ENCODE measurements around the gene PRKX.

The PRKX gene

GRCh38 chrX:3699821-3700381, 13.5 kb downstream of the PRKX start:
- no peaks in the 10 kb centered on the region for H3K9me2 ChIP-seq (ENCODE audit: low read depth, low read length)
- H3K9ac ChIP-seq (ENCODE audit: low read length): peak overlapping the region; percentile 60
- H3K36me3 ChIP-seq (ENCODE audit: insufficient read depth, low read length): no peaks in the 10 kb centered on the region
- H2AFZ ChIP-seq (ENCODE audit: low read length): no peak overlapping the region
- H3K4me2 ChIP-seq (ENCODE audit: low read length): peak overlapping the region; percentile 73
- H3K9me3 ChIP-seq (ENCODE audit: low read length): no peaks in the 10 kb centered on the region
- H3K27ac ChIP-seq (ENCODE audit: low read depth, low read length, poor library complexity, severe bottlenecking): peak overlapping the region; percentile 77
- H3K4me1 ChIP-seq (ENCODE audit: insufficient read depth, low read length, severe bottlenecking): peaks cover 35% of the 10 kb centered on the region
- no peaks in the 10 kb centered on the region for H3K27me3 ChIP-seq (ENCODE audit: insufficient read depth, low read length)
- no peaks in the 10 kb centered on the region for H3F3A ChIP-seq (ENCODE audit: insufficient read depth, low read length)
- no peak for TF ChIP-seq CTCF (IDR thresholded peaks at IDR 0.05; ENCODE audit: low read length)
- no peak for TF ChIP-seq EZH2 (IDR thresholded peaks at IDR 0.05; ENCODE audit: borderline replicate concordance, low read length)
- no peaks in the 10 kb centered on the region for H3K79me2 ChIP-seq (ENCODE audit: insufficient read depth, low read length)
- peak overlapping the region; percentile 55 for H3K4me3 ChIP-seq (ENCODE audit: low read depth, low read length, poor library complexity, severe bottlenecking)
- no peaks in the 10 kb centered on the region for H4K20me1 ChIP-seq (ENCODE audit: insufficient read depth, low read length)

GRCh38 chrX:3697701-3698279, 15.7 kb downstream of the PRKX start:
- Histone ChIP-seq H3K9ac (ENCODE audit: low read length) (peak overlapping the region; percentile 30; the same call in 1 of the 2 replicates), H3K79me2 (ENCODE audit: insufficient read depth, low read length) (no peaks in the 10 kb centered on the region), H3F3A (ENCODE audit: insufficient read depth, low read length) (no peaks in the 10 kb centered on the region), H4K20me1 (ENCODE audit: insufficient read depth, low read length) (no peaks in the 10 kb centered on the region), H2AFZ (ENCODE audit: low read length) (no peak overlapping the region), H3K9me3 (ENCODE audit: low read length) (no peaks in the 10 kb centered on the region), H3K36me3 (ENCODE audit: insufficient read depth, low read length) (no peaks in the 10 kb centered on the region), H3K27ac (ENCODE audit: low read depth, low read length, poor library complexity, severe bottlenecking) (peak overlapping the region; percentile 78), H3K4me1 (ENCODE audit: insufficient read depth, low read length, severe bottlenecking) (peaks cover 35% of the 10 kb centered on the region), H3K4me3 (ENCODE audit: low read depth, low read length, poor library complexity, severe bottlenecking) (peak overlapping the region; percentile 40), H3K27me3 (ENCODE audit: insufficient read depth, low read length) (no peaks in the 10 kb centered on the region), H3K9me2 (ENCODE audit: low read depth, low read length) (no peaks in the 10 kb centered on the region), H3K4me2 (ENCODE audit: low read length) (peak overlapping the region; percentile 59)
- no peak for TF ChIP-seq CTCF (IDR thresholded peaks at IDR 0.05; ENCODE audit: low read length)
- TF ChIP-seq EZH2 (IDR thresholded peaks at IDR 0.05; ENCODE audit: borderline replicate concordance, low read length): no peak

- Histone ChIP-seq H3K36me3 (ENCODE audit: insufficient read depth, low read length) (no peaks in the 10 kb centered on the region), H3K9ac (ENCODE audit: low read length) (no peak overlapping the region; the same call in 1 of the 2 replicates), H3K9me2 (ENCODE audit: low read depth, low read length) (no peaks in the 10 kb centered on the region), H3K4me3 (ENCODE audit: low read depth, low read length, poor library complexity, severe bottlenecking) (peak overlapping the region; percentile 40), H3K4me2 (ENCODE audit: low read length) (peak overlapping the region; percentile 59; the same call in 1 of the 2 replicates), H3K79me2 (ENCODE audit: insufficient read depth, low read length) (no peaks in the 10 kb centered on the region), H3K27me3 (ENCODE audit: insufficient read depth, low read length) (no peaks in the 10 kb centered on the region), H3K4me1 (ENCODE audit: insufficient read depth, low read length, severe bottlenecking) (peaks cover 35% of the 10 kb centered on the region), H2AFZ (ENCODE audit: low read length) (no peak overlapping the region), H3K27ac (ENCODE audit: low read depth, low read length, poor library complexity, severe bottlenecking) (peak overlapping the region; percentile 78), H3F3A (ENCODE audit: insufficient read depth, low read length) (no peaks in the 10 kb centered on the region), H3K9me3 (ENCODE audit: low read length) (no peaks in the 10 kb centered on the region), H4K20me1 (ENCODE audit: insufficient read depth, low read length) (no peaks in the 10 kb centered on the region)
- TF ChIP-seq EZH2 (IDR thresholded peaks at IDR 0.05; ENCODE audit: borderline replicate concordance, low read length) (no peak), CTCF (IDR thresholded peaks at IDR 0.05; ENCODE audit: low read length) (no peak)
Observed at GRCh38 chrX:3697220-3697684, 16.2 kb downstream of the PRKX start.
